T-cell (primary cell): ENCODE data around the gene RPTOR. TPM values are rescaled to one million over a fixed set of nuclear protein-coding genes. Genes with fewer than 3 reads are reported as not detected.
"Not testable (repeated sequence)": the region's sequence is repeated elsewhere in the genome, so short reads cannot be mapped to it uniquely, and the experiment has no call there.

Experiments
- ATAC-seq, 4 experiments: fragments of 200-7000 bp in 3 of 4; fragments of 150-1000 bp in 1 of 4; cut with Tn5 transposase; replicated peaks in 1 of 4; 1 replicate in 3 of 4; 2 replicates in 1 of 4; pipeline ENCODE4 v1.10.0; 2021; ENCODE audit warnings: moderate library complexity in 3 of 4, mild to moderate bottlenecking in 2 of 4, moderate number of reproducible peaks in 1 of 4
- CTCF ChIA-PET, 2 donors: fragments of 300-600 bp; sonication (Branson Sonifier 250); formaldehyde crosslinking; loops; one replicate each; lab custom pipeline; 2022; ENCODE audit warnings: antibody characterized with exemption in 2 of 2; lab: Charles Lee
- POLR2A ChIA-PET, 2 donors: fragments of 300-600 bp; sonication (Branson Sonifier 250); formaldehyde crosslinking; loops; one replicate each; lab custom pipeline; 2022; ENCODE audit warnings: antibody characterized with exemption in 2 of 2; lab: Charles Lee
- DNase-seq, 35 experiments: peaks; one replicate each; pipeline versions ENCODE4 v3.0.0 to v3.0.0-alpha.2; 2013 to 2023
- H3K27ac ChIP-seq: one replicate; pipeline ENCODE4 v1.5.1; 2013; ENCODE audit warnings: low read length
- H3K27me3 ChIP-seq, 2 experiments: replicated peaks in 1 of 2; 1 replicate in 1 of 2; 2 replicates in 1 of 2; pipeline versions ENCODE4 v1.6.1 to v1.7.0; 2013; ENCODE audit warnings: low read length in 1 of 2, mixed read lengths in 1 of 2; ENCODE audit not compliant: control insufficient read depth in 2 of 2, insufficient read depth in 2 of 2; ENCODE audit errors: extremely low read depth in 1 of 2
- H3K36me3 ChIP-seq, 2 donors: 1 replicate in 1 of 2; 2 replicates in 1 of 2; pipeline versions ENCODE4 v1.6.1 to v1.7.0; 2013; ENCODE audit warnings: low read length in 1 of 2; ENCODE audit not compliant: control insufficient read depth in 2 of 2, insufficient read depth in 1 of 2; ENCODE audit errors: extremely low read depth in 1 of 2
- H3K4me1 ChIP-seq, 2 experiments: 1 replicate in 1 of 2; 2 replicates in 1 of 2; pipeline versions ENCODE4 v1.6.1 to v1.7.0; 2013; ENCODE audit warnings: low read length in 2 of 2, mixed read lengths in 1 of 2; ENCODE audit not compliant: insufficient read depth in 2 of 2, control insufficient read depth in 1 of 2; ENCODE audit errors: extremely low read depth in 1 of 2
- H3K4me3 ChIP-seq, 2 donors: 1 replicate in 1 of 2; 2 replicates in 1 of 2; pipeline versions ENCODE4 v1.5.1 to v1.7.0; 2013; ENCODE audit warnings: mild to moderate bottlenecking in 2 of 2, low read length in 1 of 2, moderate library complexity in 1 of 2; ENCODE audit not compliant: control insufficient read depth in 1 of 2; ENCODE audit errors: extremely low read depth in 1 of 2
- H3K9me3 ChIP-seq: 2 replicates; pipeline ENCODE4 v1.7.0; 2013
- H3K27ac Mint-ChIP-seq, 2 donors: one replicate each; pipeline ENCODE4 v1.8.0; 2020 to 2021; ENCODE audit warnings: mild to moderate bottlenecking in 2 of 2, mixed read lengths in 2 of 2
- H3K27me3 Mint-ChIP-seq, 2 donors: one replicate each; pipeline ENCODE4 v1.8.0; 2021 to 2022; ENCODE audit warnings: mixed read lengths in 2 of 2
- H3K36me3 Mint-ChIP-seq: one replicate; pipeline ENCODE4 v1.8.0; 2021; ENCODE audit warnings: mixed read lengths
- H3K4me1 Mint-ChIP-seq, 3 donors: one replicate each; pipeline ENCODE4 v1.8.0; 2020 to 2022; ENCODE audit warnings: mixed read lengths in 3 of 3, mild to moderate bottlenecking in 1 of 3
- H3K4me3 Mint-ChIP-seq, 3 donors: one replicate each; pipeline ENCODE4 v1.8.0; 2020 to 2022; ENCODE audit warnings: mild to moderate bottlenecking in 3 of 3, mixed read lengths in 3 of 3, moderate library complexity in 3 of 3
- H3K9me3 Mint-ChIP-seq, 3 donors: one replicate each; pipeline ENCODE4 v1.8.0; 2020 to 2022; ENCODE audit warnings: mixed read lengths in 3 of 3
- WGBS: methylation state at CpG from one replicate; pipeline ENCODE4 v1.1.5; 2013; ENCODE audit warnings: missing lambda C conversion rate; ENCODE audit not compliant: insufficient coverage; 5-methylcytosine and 5-hydroxymethylcytosine counted together
- total RNA-seq, 35 experiments: library from RNA in 6 of 35; stranded (reverse) in 6 of 35; fragments of 120-200 nt in 1 of 35; gene quantifications; one replicate each; pipeline versions ENCODE4 v1.2.1 to v1.2.4 and lab custom pipeline; 2013 to 2026

Gene RPTOR
- total RNA-seq, 5 donors from 2014 or later (not counting 1 experiment from before 2014, with no cell fraction given) = 59.4 to 76.8 (median 71.4) TPM

DNA sequence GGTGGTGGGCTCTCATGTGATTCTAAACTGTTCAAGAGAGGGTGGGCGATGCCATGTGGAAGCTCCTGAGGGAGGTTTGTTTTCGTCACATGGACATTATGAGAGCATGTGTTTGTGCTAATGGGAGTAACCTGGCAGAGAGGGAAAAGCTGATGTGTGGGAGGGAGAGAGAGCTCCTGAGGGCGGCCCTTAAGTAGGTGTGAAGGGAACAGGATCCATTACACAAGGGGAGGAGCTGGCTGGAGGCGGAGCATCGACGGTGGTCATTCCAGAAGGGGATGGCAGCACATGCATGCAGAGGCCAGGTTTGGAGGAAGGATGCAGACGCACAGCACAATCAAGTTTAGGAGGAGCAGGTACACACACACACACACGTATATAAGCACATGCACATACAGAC is 197.5 kb downstream of the RPTOR start:
- no peaks in the 10 kb centered on the region for H3K27me3 Mint-ChIP-seq
- Histone ChIP-seq H3K27ac (peak overlapping the region; percentile 29), H3K36me3 (peaks cover 0 to 3% of the 10 kb centered on the region in 2 donors), H3K4me3 (no peak overlapping the region), H3K27me3 (no peaks in the 10 kb centered on the region), H3K9me3 (no peaks in the 10 kb centered on the region), H3K4me1 (peaks cover 25 to 66% of the 10 kb centered on the region in 2 experiments)
- ATAC-seq (no peak), DNase-seq (no peak)
- 100% methylated on average over 5 of the region's 8 CpGs for WGBS
- peaks cover 19% of the 10 kb centered on the region for H3K36me3 Mint-ChIP-seq
- POLR2A ChIA-PET = interaction anchor here in 1 of 2 donors (1.0 kb wide), 1 partner anchor 11 kb away, joined by 3 read pairs; no protein-coding TSS in a partner anchor
- peak overlapping the region in 1 of 3 donors; percentile 73 for H3K4me3 Mint-ChIP-seq
- CTCF ChIA-PET = no interaction called here
- H3K4me1 Mint-ChIP-seq = peaks cover 57 to 70% (median 62%) of the 10 kb centered on the region in 3 donors
- H3K9me3 Mint-ChIP-seq = no peaks in the 10 kb centered on the region
- H3K27ac Mint-ChIP-seq = peak overlapping the region in 1 of 2 donors; percentile 80

DNA sequence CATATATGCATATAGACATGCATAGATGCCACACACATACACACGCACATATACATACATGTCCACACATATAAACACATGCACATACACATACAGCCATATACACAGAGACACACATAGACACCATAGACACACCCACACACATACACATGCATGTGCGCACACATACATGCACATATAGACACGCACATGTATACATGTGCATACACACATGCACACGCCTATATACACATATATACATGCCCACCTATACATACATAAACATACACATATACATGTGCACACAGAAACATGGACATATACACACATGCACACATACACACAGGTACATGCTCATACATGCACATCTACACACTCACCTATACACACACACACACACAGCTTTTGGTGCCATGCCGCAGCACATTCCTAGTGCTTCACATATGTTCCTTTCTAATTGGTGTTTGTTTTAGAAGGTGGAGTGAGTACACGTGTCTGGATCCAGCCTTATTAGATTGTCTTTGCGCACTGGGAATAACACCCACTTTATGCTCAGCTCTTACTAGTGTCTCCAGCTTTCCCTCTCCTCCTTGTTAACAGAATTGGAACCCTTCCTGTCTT is 198.0 kb downstream of the RPTOR start:
- Histone ChIP-seq H3K27ac (peak overlapping the region; percentile 29), H3K36me3 (peaks cover 0 to 8% of the 10 kb centered on the region in 2 donors), H3K9me3 (no peaks in the 10 kb centered on the region), H3K4me3 (peak overlapping the region; percentile 19 to 42), H3K27me3 (no peaks in the 10 kb centered on the region), H3K4me1 (peaks cover 25 to 65% of the 10 kb centered on the region in 2 experiments)
- Mint-ChIP-seq H3K27ac (peak overlapping the region; percentile 36 to 80), H3K4me1 (peaks cover 62 to 69% (median 63%) of the 10 kb centered on the region in 3 donors), H3K9me3 (no peaks in the 10 kb centered on the region), H3K36me3 (peaks cover 20% of the 10 kb centered on the region), H3K4me3 (peak overlapping the region; percentile 49 to 77 (median 73)), H3K27me3 (no peaks in the 10 kb centered on the region)
- WGBS = 80% methylated on average over 5 of the region's 7 CpGs
- ChIA-PET POLR2A (no interaction called here), CTCF (no interaction called here)
- ATAC-seq = peak in 1 of 4 experiments; percentile 5
- DNase-seq = no peak

DNA sequence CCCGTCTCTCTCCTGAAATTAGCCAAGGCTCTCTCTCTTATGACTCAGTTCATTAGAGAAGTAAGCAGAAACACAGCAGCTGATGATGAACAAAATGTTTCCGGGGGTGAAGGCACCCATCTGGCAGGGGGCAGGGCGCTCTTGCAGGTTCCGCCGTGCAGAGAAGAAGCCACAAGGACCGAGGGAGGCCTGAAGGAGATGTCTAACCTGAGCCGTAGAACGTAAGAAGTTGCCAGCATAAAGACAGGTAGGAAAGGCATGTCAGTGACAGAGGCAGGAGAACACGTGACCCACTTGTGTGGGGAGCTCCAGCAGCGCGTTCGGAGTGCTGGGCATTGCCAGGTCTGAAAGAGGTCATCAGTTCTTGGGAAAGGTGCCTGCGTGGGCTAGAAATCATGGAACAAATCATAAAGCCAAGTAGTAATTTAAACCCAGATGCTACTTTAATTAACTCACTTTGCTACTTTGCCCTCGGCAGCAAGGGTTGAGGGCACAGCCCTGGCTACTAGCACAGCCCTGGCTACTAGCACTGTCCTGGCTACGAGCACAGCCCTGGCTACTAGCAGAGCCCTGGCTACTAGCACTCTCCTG is 198.6 kb downstream of the RPTOR start:
- H3K36me3 ChIP-seq = peaks cover 0 to 8% of the 10 kb centered on the region in 2 donors
- no peaks in the 10 kb centered on the region for H3K27me3 ChIP-seq
- WGBS = 57% methylated on average over 11 of the region's 15 CpGs
- Mint-ChIP-seq H3K27ac (peak overlapping the region; percentile 36 to 80), H3K9me3 (no peaks in the 10 kb centered on the region), H3K4me3 (peak overlapping the region; percentile 49 to 77 (median 73)), H3K36me3 (peaks cover 22% of the 10 kb centered on the region), H3K27me3 (no peaks in the 10 kb centered on the region), H3K4me1 (peaks cover 60 to 68% (median 64%) of the 10 kb centered on the region in 3 donors)
- POLR2A ChIA-PET = no interaction called here
- H3K4me3 ChIP-seq = peak overlapping the region; percentile 19 to 42
- CTCF ChIA-PET = no interaction called here
- ATAC-seq (peak; percentile 79 to 94 (median 88)), DNase-seq (peak in 30 of 35 experiments; percentile 20 to 75 (median 58))
- H3K9me3 ChIP-seq = no peaks in the 10 kb centered on the region
- H3K27ac ChIP-seq = peak overlapping the region; percentile 18
- peaks cover 25 to 61% of the 10 kb centered on the region in 2 experiments for H3K4me1 ChIP-seq

DNA sequence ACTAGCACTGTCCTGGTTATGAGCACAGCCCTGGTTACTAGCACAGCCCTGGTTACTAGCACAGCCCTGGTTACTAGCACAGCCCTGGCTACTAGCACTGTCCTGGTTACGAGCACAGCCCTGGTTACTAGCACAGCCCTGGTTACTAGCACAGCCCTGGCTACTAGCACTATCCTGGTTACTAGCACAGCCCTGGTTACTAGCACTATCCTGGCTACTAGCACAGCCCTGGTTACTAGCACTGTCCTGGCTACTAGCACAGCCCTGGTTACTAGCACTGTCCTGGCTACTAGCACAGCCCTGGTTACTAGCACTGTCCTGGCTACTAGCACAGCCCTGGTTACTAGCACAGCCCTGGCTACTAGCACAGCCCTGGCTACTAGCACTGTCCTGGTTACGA is 199.3 kb downstream of the RPTOR start:
- H3K27ac Mint-ChIP-seq, H3K4me3 ChIP-seq, H3K27me3 ChIP-seq, H3K27ac ChIP-seq, POLR2A ChIA-PET, H3K27me3 Mint-ChIP-seq, ATAC-seq, H3K9me3 ChIP-seq, H3K9me3 Mint-ChIP-seq, H3K4me3 Mint-ChIP-seq, H3K36me3 ChIP-seq, CTCF ChIA-PET, DNase-seq: not testable (repeated sequence)
- peaks cover 22% of the 10 kb centered on the region for H3K36me3 Mint-ChIP-seq
- peaks cover 22 to 58% of the 10 kb centered on the region in 2 experiments for H3K4me1 ChIP-seq
- peaks cover 53 to 63% (median 57%) of the 10 kb centered on the region in 3 donors for H3K4me1 Mint-ChIP-seq
- no CpG with 5 or more reads among the region's 2 CpGs for WGBS

DNA sequence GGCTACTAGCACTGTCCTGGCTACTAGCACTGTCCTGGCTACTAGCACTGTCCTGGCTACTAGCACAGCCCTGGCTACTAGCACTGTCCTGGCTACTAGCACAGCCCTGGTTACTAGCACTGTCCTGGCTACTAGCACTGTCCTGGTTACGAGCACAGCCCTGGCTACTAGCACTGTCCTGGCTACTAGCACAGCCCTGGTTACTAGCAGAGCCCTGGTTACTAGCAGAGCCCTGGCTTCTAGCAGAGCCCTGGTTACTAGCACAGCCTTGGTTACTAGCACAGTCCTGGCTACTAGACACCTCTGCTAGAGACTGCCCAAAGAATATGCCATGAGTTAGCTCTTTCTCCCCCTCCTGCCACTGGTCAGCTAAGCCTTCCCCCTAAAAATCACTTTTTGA is 200.1 kb downstream of the RPTOR start:
- H3K36me3 ChIP-seq, H3K9me3 Mint-ChIP-seq, H3K27ac ChIP-seq, DNase-seq, H3K4me3 Mint-ChIP-seq, ATAC-seq, H3K9me3 ChIP-seq, H3K27me3 ChIP-seq, CTCF ChIA-PET, POLR2A ChIA-PET, H3K27me3 Mint-ChIP-seq, H3K4me3 ChIP-seq: not testable (repeated sequence)
- H3K4me1 ChIP-seq = peaks cover 16 to 56% of the 10 kb centered on the region in 2 experiments
- Mint-ChIP-seq H3K36me3 (peaks cover 15% of the 10 kb centered on the region), H3K4me1 (peaks cover 45 to 55% (median 50%) of the 10 kb centered on the region in 3 donors), H3K27ac (peak overlapping the region in 1 of 2 donors; percentile 71)
- WGBS = no CpG with 5 or more reads among the region's 1 CpG

DNA sequence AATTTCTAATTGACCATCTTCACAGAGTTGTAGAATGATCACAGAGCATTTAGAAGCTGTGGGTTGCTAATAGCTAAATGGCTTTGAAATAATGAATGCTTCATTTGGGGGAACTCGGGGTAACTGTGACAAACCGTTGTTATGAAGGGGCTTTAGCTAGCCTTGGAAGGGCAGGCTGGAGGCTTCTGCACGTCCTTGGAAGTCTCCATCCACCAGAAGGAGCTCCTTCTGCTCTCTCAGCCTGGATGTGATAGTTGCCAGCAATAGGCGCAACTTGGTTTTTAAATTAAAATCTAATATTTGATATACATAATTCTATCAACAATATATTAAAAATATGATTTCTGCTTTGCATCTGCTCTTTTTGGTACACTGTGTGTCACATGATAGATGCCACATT is 200.5 kb downstream of the RPTOR start:
- H3K27me3 Mint-ChIP-seq = no peaks in the 10 kb centered on the region
- no peak overlapping the region for H3K4me3 Mint-ChIP-seq
- WGBS = 100% methylated on average over 2 of the region's 4 CpGs

More for the DNA sequence above, 200.5 kb downstream of the RPTOR start:
- Histone ChIP-seq H3K27ac (no peak overlapping the region), H3K4me1 (peaks cover 14 to 60% of the 10 kb centered on the region in 2 experiments), H3K27me3 (no peaks in the 10 kb centered on the region), H3K36me3 (peaks cover 0 to 8% of the 10 kb centered on the region in 2 donors), H3K4me3 (no peak overlapping the region), H3K9me3 (no peaks in the 10 kb centered on the region)
- Mint-ChIP-seq H3K4me1 (peaks cover 42 to 53% (median 49%) of the 10 kb centered on the region in 3 donors), H3K36me3 (peaks cover 14% of the 10 kb centered on the region), H3K9me3 (no peaks in the 10 kb centered on the region), H3K27ac (peak overlapping the region in 1 of 2 donors; percentile 71)
- no peak for ATAC-seq
- POLR2A ChIA-PET = no interaction called here
- DNase-seq = no peak
- CTCF ChIA-PET = no interaction called here
